ENCODE data around the gene LZIC. TPM values are rescaled to one million over a fixed set of nuclear protein-coding genes. Genes with fewer than 3 reads are reported as not detected.

LZIC gene
- total and polyA plus RNA-seq, 2 of the 13 experiments (the other 11 are each of a cell fraction or from before 2014, with no cell fraction given), result 25.2 to 71.8 TPM

- TF ChIP-seq SNAPC4 (CRISPR knock-in tag; IDR thresholded peaks at IDR 0.05), result no peak; the same call in 1 of the 2 replicates
- TF ChIP-seq AGO2 (optimal IDR thresholded peaks at IDR 0.05; ENCODE audit: low read depth, low read length), result no peak
- TF ChIP-seq CENPX (CRISPR knock-in tag; IDR thresholded peaks at IDR 0.05), result no peak
- TF ChIP-seq NFE2L1 (CRISPR knock-in tag; IDR thresholded peaks at IDR 0.05; ENCODE audit: borderline replicate concordance), result no peak
- TF ChIP-seq MXD4 (CRISPR knock-in tag; IDR thresholded peaks at IDR 0.05), result 0 out of 2 replicates have a peak, but pooled peaks have one; percentile 26
- TF ChIP-seq IRX3 (CRISPR knock-in tag; IDR thresholded peaks at IDR 0.05; ENCODE audit: borderline replicate concordance, low read depth), result no peak
- TF ChIP-seq ZKSCAN5 (CRISPR knock-in tag; IDR thresholded peaks at IDR 0.05), result no peak
- no peak for TF ChIP-seq DNMT1 (CRISPR knock-in tag; IDR thresholded peaks at IDR 0.05)
- TF ChIP-seq ZNF513 (CRISPR knock-in tag; conservative IDR thresholded peaks at IDR 0.05), result no peak
- TF ChIP-seq, protein P1, sequence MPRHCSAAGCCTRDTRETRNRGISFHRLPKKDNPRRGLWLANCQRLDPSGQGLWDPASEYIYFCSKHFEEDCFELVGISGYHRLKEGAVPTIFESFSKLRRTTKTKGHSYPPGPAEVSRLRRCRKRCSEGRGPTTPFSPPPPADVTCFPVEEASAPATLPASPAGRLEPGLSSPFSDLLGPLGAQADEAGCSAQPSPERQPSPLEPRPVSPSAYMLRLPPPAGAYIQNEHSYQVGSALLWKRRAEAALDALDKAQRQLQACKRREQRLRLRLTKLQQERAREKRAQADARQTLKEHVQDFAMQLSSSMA (CRISPR knock-in tag; IDR thresholded peaks at IDR 0.05), result no peak
- no peak for TF ChIP-seq GABPA (IDR thresholded peaks at IDR 0.05; ENCODE audit: low read depth, low read length)
- TF ChIP-seq GABPA (CRISPR knock-in tag; IDR thresholded peaks at IDR 0.05; ENCODE audit: low read depth), result no peak
- TF ChIP-seq ZSCAN12 (CRISPR knock-in tag; IDR thresholded peaks at IDR 0.05), result 0 out of 2 replicates have a peak, but pooled peaks have one; percentile 52
Measured at GRCh38 chr1:9910423-9911178, 32.6 kb downstream of the LZIC start (continued).
